IMR-90 (cell line): ENCODE data around the gene NOTCH2. TPM values are rescaled to one million over a fixed set of nuclear protein-coding genes. Genes with fewer than 3 reads are reported as not detected.
"Not testable (repeated sequence)": the region's sequence is repeated elsewhere in the genome, so short reads cannot be mapped to it uniquely, and the experiment has no call there.

Experiments
- ATAC-seq: fragments of 200-7000 bp; cut with Tn5 transposase; 2 replicates; pipeline ENCODE4 v1.9.1; 2020; ENCODE audit warnings: low read depth, mild to moderate bottlenecking, moderate library complexity
- BruUV-seq: library from RNA; stranded (reverse); fragments of 400-500 nt; replicated peaks from 2 replicates; lab custom pipeline; 2021; lab: Mats Ljungman, UMichigan
- CTCF ChIA-PET: fragments of 300-600 bp; formaldehyde crosslinking; extraction: SDS; loops from one replicate; lab custom pipeline; 2021; ENCODE audit warnings: antibody characterized with exemption; lab: Yijun Ruan, JAX
- POLR2A ChIA-PET: fragments of 300-600 bp; sonication (Branson Sonifier 250); formaldehyde crosslinking; loops from one replicate; lab custom pipeline; 2022; ENCODE audit warnings: antibody characterized with exemption; ENCODE audit not compliant: unreplicated experiment; lab: Charles Lee
- DNase-seq: peaks from one replicate; pipeline ENCODE4 v3.0.0; 2013
- H2AFZ ChIP-seq: replicated peaks from 2 replicates; pipeline ENCODE3; 2013; ENCODE audit warnings: low read length, mild to moderate bottlenecking; ENCODE audit not compliant: poor library complexity
- H2AK5ac ChIP-seq: 2 replicates; pipeline ENCODE4 v1.6.1; 2013; ENCODE audit warnings: low read depth, low read length, inconsistent platforms
- H2AK9ac ChIP-seq: replicated peaks from 2 replicates; pipeline ENCODE3; 2013; ENCODE audit warnings: mild to moderate bottlenecking, low read depth, low read length, moderate library complexity; ENCODE audit not compliant: poor library complexity
- H2BK120ac ChIP-seq: 2 replicates; pipeline ENCODE4 v1.6.1; 2013; ENCODE audit warnings: low read depth, low read length, inconsistent platforms
- H2BK15ac ChIP-seq: 3 replicates; pipeline ENCODE4 v1.6.1; 2013; ENCODE audit warnings: low read depth, low read length, inconsistent platforms
- H2BK20ac ChIP-seq: 2 replicates; pipeline ENCODE4 v1.6.1; 2013; ENCODE audit warnings: low read depth, mild to moderate bottlenecking, inconsistent platforms, low read length, moderate library complexity
- H2BK5ac ChIP-seq: 2 replicates; pipeline ENCODE4 v1.6.1; 2013; ENCODE audit warnings: mild to moderate bottlenecking, low read depth, low read length, inconsistent platforms; ENCODE audit not compliant: poor library complexity, severe bottlenecking
- H3K14ac ChIP-seq: replicated peaks from 2 replicates; pipeline ENCODE4 v1.6.1; 2013; ENCODE audit warnings: low read depth, low read length, inconsistent platforms
- H3K18ac ChIP-seq: 2 replicates; pipeline ENCODE4 v1.6.1; 2013; ENCODE audit warnings: low read depth, low read length, control low read depth
- H3K23ac ChIP-seq: 2 replicates; pipeline ENCODE4 v1.6.1; 2013; ENCODE audit warnings: low read depth, low read length, inconsistent platforms
- H3K27ac ChIP-seq: 2 replicates; pipeline ENCODE4 v1.5.1; 2013; ENCODE audit warnings: mild to moderate bottlenecking, control low read depth, low read length; ENCODE audit not compliant: insufficient read depth
- H3K27me3 ChIP-seq: 2 replicates; pipeline ENCODE4 v1.6.1; 2013; ENCODE audit warnings: low read length; ENCODE audit not compliant: control insufficient read depth, insufficient read depth
- H3K36me3 ChIP-seq: 2 replicates; pipeline ENCODE4 v1.6.1; 2013; ENCODE audit warnings: low read length, mixed read lengths; ENCODE audit not compliant: control insufficient read depth, insufficient read depth
- H3K4ac ChIP-seq: 2 replicates; pipeline ENCODE4 v1.6.1; 2013; ENCODE audit warnings: low read depth, low read length, inconsistent platforms
- H3K4me1 ChIP-seq: 2 replicates; pipeline ENCODE4 v1.6.1; 2013; ENCODE audit warnings: low read length, mixed read lengths; ENCODE audit not compliant: control insufficient read depth, insufficient read depth
- H3K4me2 ChIP-seq: 2 replicates; pipeline ENCODE4 v1.6.1; 2013; ENCODE audit warnings: low read depth, mild to moderate bottlenecking, control low read depth, low read length, moderate library complexity
- H3K4me3 ChIP-seq: 2 replicates; pipeline ENCODE4 v1.5.1; 2013; ENCODE audit warnings: low read depth, mild to moderate bottlenecking, control low read depth, low read length, moderate library complexity; ENCODE audit not compliant: insufficient read depth
- H3K56ac ChIP-seq: 2 replicates; pipeline ENCODE4 v1.6.1; 2013; ENCODE audit warnings: low read length, inconsistent platforms; ENCODE audit not compliant: insufficient read depth; ENCODE audit errors: extremely low read depth
- H3K79me1 ChIP-seq, 2 experiments: 2 replicates each; pipeline ENCODE4 v1.6.1; 2013; ENCODE audit warnings: low read length in 2 of 2, inconsistent platforms in 1 of 2, low read depth in 1 of 2
- H3K9ac ChIP-seq: 2 replicates; pipeline ENCODE4 v1.6.1; 2013; ENCODE audit warnings: low read depth, low read length, control low read depth
- H3K9me1 ChIP-seq: 2 replicates; pipeline ENCODE4 v1.6.1; 2013; ENCODE audit warnings: low read length, inconsistent platforms; ENCODE audit not compliant: insufficient read depth
- H3K9me3 ChIP-seq: 2 replicates; pipeline ENCODE4 v1.6.1; 2013; ENCODE audit warnings: low read length; ENCODE audit not compliant: control insufficient read depth, insufficient read depth
- H4K20me1 ChIP-seq: 2 replicates; pipeline ENCODE4 v1.6.1; 2013; ENCODE audit warnings: low read length, inconsistent platforms; ENCODE audit not compliant: insufficient read depth
- H4K5ac ChIP-seq: 2 replicates; pipeline ENCODE4 v1.6.1; 2013; ENCODE audit warnings: mild to moderate bottlenecking, low read depth, low read length, control low read depth
- H4K8ac ChIP-seq, 2 experiments: 2 replicates each; pipeline ENCODE4 v1.6.1; 2013; ENCODE audit warnings: low read depth in 2 of 2, low read length in 2 of 2, control low read depth in 1 of 2, inconsistent platforms in 1 of 2
- H4K91ac ChIP-seq: 2 replicates; pipeline ENCODE4 v1.6.1; 2013; ENCODE audit warnings: low read depth, low read length, inconsistent platforms; ENCODE audit not compliant: insufficient read depth
- WGBS, 2 experiments: methylation state at CpG; one replicate each; pipeline versions ENCODE4 v1.1.5 to v1.1.7; 2013; ENCODE audit warnings: missing lambda C conversion rate in 2 of 2; ENCODE audit not compliant: insufficient read length in 1 of 2; ENCODE audit errors: extremely low coverage in 2 of 2; 5-methylcytosine and 5-hydroxymethylcytosine counted together
- dilution Hi-C: fragments of 300-500 bp; cut with HindIII; formaldehyde crosslinking; loops from one replicate; pipeline ENCODE4 v1.14.3; 2018; ENCODE audit warnings: low sequenced_read_pairs; ENCODE audit not compliant: unreplicated experiment
- in situ Hi-C: fragments of 300-500 bp; cut with MboI; formaldehyde crosslinking; loops from 3 replicates; pipeline ENCODE4 v1.14.3; 2019; ENCODE audit warnings: low sequenced_read_pairs, inconsistent platforms, mixed read lengths
- intact Hi-C: fragments of 100-400 bp; cut with micrococcal nuclease; formaldehyde crosslinking; loops from 2 replicates; pipeline ENCODE4 v1.10.0; 2022
- polyA plus RNA-seq, 3 experiments: library from polyadenylated mRNA; depleted of rRNA; stranded (reverse); fragments of >200 nt; gene quantifications; 2 replicates each; pipeline ENCODE4 v1.2.3, GENCODE V29; 2012; ENCODE audit warnings: low replicate concordance in 1 of 3
- total RNA-seq: library from RNA; depleted of rRNA; stranded (reverse); fragments of >200 nt; gene quantifications from 2 replicates; pipeline ENCODE4 v1.2.3, GENCODE V29; 2012

NOTCH2 gene
- total and polyA plus RNA-seq, 2 of the 4 experiments (the other 2 are of a cell fraction), result 40.4 to 131 TPM

GRCh38 chr1:120103768-120104167 is 34.3 kb upstream of the NOTCH2 start:
- H3K4me3 ChIP-seq, H3K9me1 ChIP-seq, H3K56ac ChIP-seq, H2AFZ ChIP-seq, H3K27ac ChIP-seq, in situ Hi-C loops, H3K36me3 ChIP-seq, H4K8ac ChIP-seq, POLR2A ChIA-PET, DNase-seq, H3K9me3 ChIP-seq, H3K4me2 ChIP-seq, H2AK9ac ChIP-seq, H2AK5ac ChIP-seq, H3K18ac ChIP-seq, H2BK120ac ChIP-seq, H4K91ac ChIP-seq, H3K79me1 ChIP-seq, ATAC-seq, intact Hi-C loops, dilution Hi-C loops, H3K23ac ChIP-seq, H4K5ac ChIP-seq, H4K20me1 ChIP-seq, H3K4me1 ChIP-seq, H2BK20ac ChIP-seq, H3K14ac ChIP-seq, H2BK5ac ChIP-seq, H3K27me3 ChIP-seq, H3K9ac ChIP-seq, H2BK15ac ChIP-seq, H3K4ac ChIP-seq, CTCF ChIA-PET, BruUV-seq: not testable (repeated sequence)
- no CpG with 5 or more reads among the region's 3 CpGs for WGBS, 2 experiments

GRCh38 chr1:120101593-120101992 is 32.1 kb upstream of the NOTCH2 start:
- H2AK5ac ChIP-seq, H3K9me1 ChIP-seq, H2BK20ac ChIP-seq, intact Hi-C loops, H4K20me1 ChIP-seq, H4K91ac ChIP-seq, H3K23ac ChIP-seq, H3K56ac ChIP-seq, H3K4me1 ChIP-seq, CTCF ChIA-PET, POLR2A ChIA-PET, H2BK120ac ChIP-seq, H3K27me3 ChIP-seq, H4K8ac ChIP-seq, dilution Hi-C loops, ATAC-seq, H2BK5ac ChIP-seq, DNase-seq, H3K4ac ChIP-seq, H3K79me1 ChIP-seq, H2BK15ac ChIP-seq, H3K9ac ChIP-seq, H3K27ac ChIP-seq, H3K4me3 ChIP-seq, H3K18ac ChIP-seq, H4K5ac ChIP-seq, H3K36me3 ChIP-seq, H3K14ac ChIP-seq, H2AFZ ChIP-seq, H3K4me2 ChIP-seq, BruUV-seq, in situ Hi-C loops, H2AK9ac ChIP-seq, H3K9me3 ChIP-seq: not testable (repeated sequence)
- WGBS, 2 experiments, result no CpG with 5 or more reads among the region's 1 CpG
